Stimulated activated CD8-positive, alpha-beta memory T cell treated with anti-CD3 and anti-CD28 coated beads, Interleukin-4, amount 100 ng/mL, for 24 hours (primary cell): ENCODE results near the gene GAS5.
"Not testable (repeated sequence)": the region's sequence is repeated elsewhere in the genome, so short reads cannot be mapped to it uniquely, and the experiment has no call there.

Experiments
- DNase-seq: peaks from one replicate; pipeline ENCODE4 v3.0.0-alpha.2; 2020; ENCODE audit warnings: low read depth

The GAS5 gene

GRCh38 chr1:173867753-173868265 is at the start of gene GAS5:
GAS5 (minus strand) TSS chr1:173867989.
- peak; percentile 98 for DNase-seq

GRCh38 chr1:173917149-173917548 is 49.4 kb upstream of the GAS5 start, which contains the start of gene SERPINC1:
SERPINC1 (minus strand) TSS chr1:173917327; CDS start chr1:173917259, 68 bp downstream.
- DNase-seq, result no peak

GRCh38 chr1:173916667-173917066 is 48.9 kb upstream of the GAS5 start:
- DNase-seq, result no peak

- DNase-seq, result no peak
Observed at GRCh38 chr1:173915596-173915995, 47.8 kb upstream of the GAS5 start.

GRCh38 chr1:173914366-173914871 is 46.6 kb upstream of the GAS5 start:
- no peak for DNase-seq

GRCh38 chr1:173913111-173913510 is 45.3 kb upstream of the GAS5 start:
- no peak for DNase-seq

GRCh38 chr1:173903827-173904531 is 36.2 kb upstream of the GAS5 start:
- no peak for DNase-seq

GRCh38 chr1:173900992-173901391 is 33.2 kb upstream of the GAS5 start:
- DNase-seq, result no peak

- no peak for DNase-seq
Observed at GRCh38 chr1:173900427-173900826, 32.6 kb upstream of the GAS5 start.

GRCh38 chr1:173894189-173894588 is 26.4 kb upstream of the GAS5 start:
- no peak for DNase-seq

GRCh38 chr1:173893611-173894010 is 25.8 kb upstream of the GAS5 start:
- no peak for DNase-seq

- no peak for DNase-seq
Observed at GRCh38 chr1:173889885-173890284, 22.1 kb upstream of the GAS5 start.

GRCh38 chr1:173888749-173889148 is 21.0 kb upstream of the GAS5 start:
- no peak for DNase-seq

- no peak for DNase-seq
Observed at GRCh38 chr1:173887627-173888026, 19.8 kb upstream of the GAS5 start.

- no peak for DNase-seq
Observed at GRCh38 chr1:173886746-173887611, 19.2 kb upstream of the GAS5 start.

- no peak for DNase-seq
Observed at GRCh38 chr1:173884701-173885100, 16.9 kb upstream of the GAS5 start.

- not testable (repeated sequence) for DNase-seq
Observed at GRCh38 chr1:173881117-173881516, 13.3 kb upstream of the GAS5 start.

GRCh38 chr1:173878251-173878650 is 10.5 kb upstream of the GAS5 start:
- no peak for DNase-seq

GRCh38 chr1:173876732-173877131 is 8.9 kb upstream of the GAS5 start:
- no peak for DNase-seq

GRCh38 chr1:173871500-173871899 is 3.7 kb upstream of the GAS5 start:
- no peak for DNase-seq

GRCh38 chr1:173871091-173871490 is 3.3 kb upstream of the GAS5 start:
- no peak for DNase-seq

- DNase-seq, result no peak
Observed at GRCh38 chr1:173870252-173871075, 2.7 kb upstream of the GAS5 start.
